Eye (tissue), 1 donor: ENCODE results near the gene CFHR5.
"Not testable (repeated sequence)": the region's sequence is repeated elsewhere in the genome, so short reads cannot be mapped to it uniquely, and the experiment has no call there.

Source experiments
- DNase-seq: peaks from one replicate; pipeline ENCODE4 v3.0.0-alpha.2; 2015

The CFHR5 gene

DNA sequence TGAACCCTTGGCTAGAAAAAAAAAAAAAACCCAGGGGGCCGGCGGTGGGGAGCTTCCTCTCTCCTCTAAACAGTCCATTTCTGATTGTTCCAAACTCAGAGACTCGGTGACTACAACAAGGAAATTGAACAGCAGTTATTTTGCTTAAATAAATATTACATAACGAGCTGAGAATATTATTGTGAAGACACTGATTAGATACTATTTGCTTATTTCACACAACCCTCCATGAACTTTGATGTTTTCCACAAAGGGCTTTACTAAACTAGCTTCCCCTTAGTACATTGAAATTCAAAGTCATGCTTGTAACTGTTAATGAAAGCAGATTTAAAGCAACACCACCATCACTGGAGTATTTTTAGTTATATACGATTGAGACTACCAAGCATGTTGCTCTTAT is at the start of gene CFHR5:
CFHR5 (plus strand) TSS at position 279 of the 400 bp plus-strand sequence; CDS start at position 388, 109 bp downstream.
- no peak for DNase-seq

DNA sequence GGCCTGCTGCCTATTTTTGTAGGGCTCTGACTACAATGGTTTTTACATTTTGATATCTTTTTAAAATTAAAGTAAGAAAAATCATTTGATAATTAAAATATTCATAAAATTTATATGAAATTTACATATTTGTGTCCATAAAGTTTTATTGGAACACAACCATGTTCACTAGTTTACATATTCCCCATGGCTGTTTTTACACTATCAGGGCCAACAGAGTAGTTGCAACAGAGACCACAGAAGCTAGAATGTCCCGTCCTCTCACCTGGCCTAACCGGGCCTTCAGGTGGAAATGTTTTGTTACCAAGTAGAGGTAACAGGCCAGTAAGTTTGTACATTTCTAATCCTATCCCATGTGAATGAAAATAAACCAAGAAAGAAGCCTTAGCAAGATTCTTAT is 44.5 kb upstream of the CFHR5 start:
- not testable (repeated sequence) for DNase-seq

DNA sequence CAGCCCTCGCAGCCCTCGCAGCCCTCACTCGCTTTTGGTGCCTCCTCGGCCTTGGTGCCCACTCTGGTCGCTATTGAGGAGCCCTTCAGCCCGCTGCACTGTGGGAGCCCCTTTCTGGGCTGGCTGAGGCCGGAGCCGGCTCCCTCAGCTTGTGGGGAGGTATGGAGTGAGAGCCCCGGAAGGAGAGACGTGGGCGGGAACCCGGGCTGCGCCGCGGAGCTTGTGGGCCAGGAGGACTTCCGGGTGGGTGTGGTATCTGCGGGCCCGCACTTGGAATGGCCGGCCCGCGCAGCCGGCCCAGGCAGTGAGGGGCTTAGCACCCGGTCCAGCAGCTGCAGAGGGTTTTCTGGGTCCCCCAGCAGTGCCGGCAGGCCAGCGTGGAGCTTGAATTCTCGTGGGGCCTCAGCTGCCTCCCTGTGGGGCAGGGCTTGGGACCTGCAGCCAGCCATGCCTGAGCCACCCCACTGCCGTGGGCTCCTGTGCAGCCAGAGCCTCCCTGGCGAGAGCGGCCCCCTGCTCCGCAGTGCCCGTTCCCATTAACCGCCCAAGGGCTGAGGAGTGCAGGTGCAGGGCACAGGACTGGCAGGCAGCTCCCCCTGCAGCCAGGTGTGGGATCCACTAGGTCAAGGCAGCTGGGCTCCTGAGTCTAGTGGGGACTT is 43.7 kb upstream of the CFHR5 start:
- DNase-seq: no peak

DNA sequence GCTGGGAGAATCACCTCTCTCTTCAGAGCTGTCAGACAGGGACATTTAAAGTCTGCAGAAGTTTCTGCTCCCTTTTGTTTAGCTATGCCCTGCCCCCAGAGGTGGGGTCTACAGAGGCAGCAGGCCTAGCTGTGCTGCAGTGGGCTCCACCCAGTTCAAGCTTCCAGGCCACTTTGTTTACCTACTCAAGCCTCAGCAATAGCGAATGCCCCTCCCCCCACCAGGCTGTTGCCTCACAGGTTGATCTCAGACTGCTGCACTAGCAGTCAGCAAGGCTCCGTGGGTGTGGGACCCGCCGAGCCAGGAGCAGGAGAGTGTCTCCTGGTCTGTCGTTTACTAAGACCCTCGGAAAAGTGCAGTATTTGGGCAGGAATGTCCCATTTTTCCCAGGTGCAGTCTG is 35.9 kb upstream of the CFHR5 start:
- DNase-seq: not testable (repeated sequence)

DNA sequence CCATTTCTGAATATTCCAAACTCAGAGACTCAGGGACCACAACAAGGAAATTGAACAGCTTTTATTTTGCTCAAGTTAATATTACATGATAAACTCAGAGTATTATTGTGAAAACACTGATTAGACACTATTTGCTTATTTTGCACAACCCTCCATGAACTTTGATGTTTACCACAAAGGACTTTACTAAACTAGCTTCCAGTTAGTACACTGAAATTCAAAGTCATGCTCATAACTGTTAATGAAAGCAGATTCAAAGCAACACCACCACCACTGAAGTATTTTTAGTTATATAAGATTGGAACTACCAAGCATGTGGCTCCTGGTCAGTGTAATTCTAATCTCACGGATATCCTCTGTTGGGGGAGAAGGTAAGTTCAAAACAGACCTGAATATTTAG is 33.8 kb upstream of the CFHR5 start, which contains the start of gene CFHR2:
CFHR2 (plus strand) TSS at position 171 of the 400 bp plus-strand sequence; CDS start at position 314, 143 bp downstream.
- not testable (repeated sequence) for DNase-seq

DNA sequence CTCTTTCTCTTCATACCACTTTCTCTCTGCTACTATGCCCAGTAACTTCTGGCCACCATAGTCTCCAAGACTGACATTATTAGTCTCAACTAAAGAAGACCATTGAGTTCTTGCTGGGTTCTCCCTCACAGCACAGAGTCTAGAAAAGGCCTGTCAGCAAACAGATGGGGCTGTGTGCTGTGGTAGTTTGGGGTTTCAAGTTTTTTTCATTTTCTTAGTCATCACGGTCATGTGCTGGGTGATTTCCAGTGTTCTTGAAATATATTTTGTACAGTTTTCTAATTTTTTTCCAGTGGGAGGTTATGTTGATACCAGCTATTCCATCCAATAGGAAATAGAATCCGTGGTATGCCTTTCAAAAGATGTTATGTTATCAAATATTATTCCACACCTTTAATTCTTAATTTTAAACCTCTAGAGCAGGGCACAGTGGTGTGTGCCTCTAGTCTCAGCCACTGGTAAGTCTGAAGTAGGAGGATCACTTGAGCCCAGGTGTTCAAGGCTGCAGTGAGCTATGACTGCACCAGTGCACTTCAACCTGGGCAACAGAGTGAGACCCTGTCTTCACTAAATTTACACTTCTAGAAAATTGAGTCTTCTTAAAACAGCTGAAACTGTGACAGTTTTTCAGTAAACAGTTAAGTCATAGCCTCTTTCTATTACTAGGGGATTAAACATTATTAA is 25.5 kb upstream of the CFHR5 start:
- DNase-seq: no peak

DNA sequence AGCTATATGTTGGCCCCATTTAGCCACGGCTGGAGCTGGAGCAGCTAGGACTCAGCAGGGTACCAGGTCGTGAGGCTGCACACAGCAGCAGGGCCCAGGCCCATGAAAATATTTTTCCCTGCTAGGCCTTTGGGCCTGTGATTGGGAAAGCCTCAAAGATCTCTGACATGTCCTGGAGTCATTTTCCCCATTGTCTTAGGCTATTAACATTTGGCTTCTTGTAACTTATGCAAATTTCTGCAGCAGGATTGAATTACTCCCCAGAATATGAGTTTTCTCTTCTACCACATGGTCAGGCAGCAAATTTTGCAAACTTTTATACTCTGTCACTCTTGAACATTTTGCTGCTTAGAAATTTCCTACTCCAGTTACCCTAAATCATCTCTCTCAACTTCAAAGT is 22.6 kb upstream of the CFHR5 start:
- DNase-seq: no peak

DNA sequence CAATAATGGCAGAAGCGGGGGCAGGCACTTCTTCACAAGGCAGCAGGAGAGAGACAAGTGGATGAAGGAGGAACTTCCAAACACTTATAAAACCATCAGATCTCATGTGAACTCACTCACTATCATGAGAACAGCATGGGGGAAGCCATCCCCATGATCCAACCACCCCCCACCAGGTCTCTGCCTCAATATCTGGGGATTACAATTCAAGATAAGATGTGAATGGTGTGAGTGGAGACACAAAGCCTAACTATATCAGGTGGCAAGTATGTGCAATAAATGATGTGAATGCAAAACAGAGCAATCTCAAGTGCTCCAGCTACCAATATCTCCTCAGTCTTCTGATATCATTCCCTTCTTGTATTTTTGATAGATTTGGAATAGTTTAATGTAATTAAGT is 21.4 kb upstream of the CFHR5 start:
- no peak for DNase-seq

DNA sequence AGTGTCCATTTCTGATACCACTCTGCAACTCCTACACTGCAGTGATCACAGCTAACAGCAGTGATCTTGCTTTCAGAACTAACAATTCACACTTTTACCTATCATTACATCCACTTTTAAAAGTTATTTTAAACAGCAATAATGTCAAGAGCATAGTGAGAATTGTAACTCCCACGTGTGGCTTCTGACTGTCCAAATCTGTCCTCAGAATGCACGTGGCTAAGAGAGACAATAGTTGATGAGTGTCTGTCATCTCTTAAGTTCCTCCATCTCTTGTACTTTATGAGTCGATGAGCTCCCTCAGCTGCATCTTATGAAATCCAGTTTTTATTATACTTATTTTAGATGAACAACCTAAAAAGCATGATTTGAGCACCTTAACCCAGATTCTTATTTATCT is 16.5 kb upstream of the CFHR5 start:
- no peak for DNase-seq

DNA sequence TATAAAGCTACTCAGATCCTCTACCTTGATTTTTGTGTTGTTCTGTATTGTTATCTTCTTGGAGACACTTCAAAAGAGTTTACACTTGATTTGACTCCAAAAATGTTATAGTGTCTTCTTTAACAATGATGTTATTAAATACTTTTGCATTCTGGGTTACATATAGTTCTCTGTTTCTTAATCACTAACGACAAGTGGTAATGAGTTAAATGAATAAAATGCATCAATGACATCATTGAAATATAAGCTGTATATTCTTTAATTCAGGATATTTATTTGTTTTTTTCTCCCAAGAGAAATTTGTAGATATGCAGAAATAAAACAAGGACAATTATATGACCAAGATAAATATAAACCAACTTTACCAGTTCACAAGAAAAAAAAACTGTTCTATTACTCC is 7.2 kb upstream of the CFHR5 start:
- no peak for DNase-seq

DNA sequence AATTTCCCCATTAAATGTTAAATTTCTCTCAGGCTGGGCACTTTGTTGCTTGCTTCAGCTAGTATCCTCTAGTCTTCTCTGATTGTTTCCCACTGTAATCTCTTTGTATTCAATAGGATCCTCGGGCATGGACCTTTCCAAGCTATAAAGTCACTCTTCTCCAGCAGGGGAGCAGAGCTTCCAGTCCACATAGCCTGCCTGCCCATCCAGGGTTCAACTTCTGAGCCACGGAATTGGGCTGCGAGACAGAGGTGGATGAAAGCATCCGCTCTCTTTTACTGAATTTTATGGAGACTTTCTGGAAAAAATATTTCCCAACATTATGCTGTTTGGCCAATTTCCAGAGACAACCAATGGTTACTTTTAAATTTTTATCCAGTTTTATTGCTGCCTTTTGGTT is 1.1 kb upstream of the CFHR5 start:
- no peak for DNase-seq

DNA sequence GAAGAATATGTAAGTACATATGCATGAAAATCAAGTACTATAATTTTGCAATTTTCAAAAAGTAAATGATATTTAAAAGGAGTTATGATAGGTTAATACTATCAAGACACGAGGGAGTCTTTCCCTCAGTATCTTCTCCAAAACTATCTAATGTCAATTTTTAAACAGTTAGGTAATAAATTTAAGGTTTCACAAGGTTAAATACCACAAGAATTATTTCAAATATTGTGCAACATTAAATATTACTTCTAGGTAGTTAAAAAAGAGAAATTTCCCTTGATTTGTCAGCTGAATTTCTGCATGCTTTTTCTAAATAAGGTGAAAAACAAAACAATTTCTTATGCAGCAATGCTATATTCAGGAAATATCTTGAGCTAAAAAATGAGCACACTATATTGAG is 3.5 kb downstream of the CFHR5 start:
- DNase-seq: no peak

DNA sequence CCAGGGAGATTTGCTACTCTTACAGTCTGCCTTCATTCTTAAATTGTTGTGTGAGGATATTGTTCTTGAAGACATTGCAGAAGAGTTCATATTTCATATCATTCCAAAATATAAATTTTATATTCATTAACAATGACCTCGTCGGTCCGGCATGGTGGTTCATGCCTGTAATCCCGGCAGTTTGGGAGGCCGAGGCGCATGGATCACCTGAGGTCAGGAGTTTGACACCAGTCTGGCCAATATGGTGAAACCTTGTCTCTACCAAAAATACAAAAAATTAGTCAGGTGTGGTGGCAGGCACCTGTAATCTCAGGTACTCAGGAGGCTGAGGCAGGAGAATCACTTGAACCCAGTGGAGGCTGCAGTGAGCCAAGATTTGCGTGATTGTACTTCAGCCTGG is 4.9 kb downstream of the CFHR5 start:
- not testable (repeated sequence) for DNase-seq

DNA sequence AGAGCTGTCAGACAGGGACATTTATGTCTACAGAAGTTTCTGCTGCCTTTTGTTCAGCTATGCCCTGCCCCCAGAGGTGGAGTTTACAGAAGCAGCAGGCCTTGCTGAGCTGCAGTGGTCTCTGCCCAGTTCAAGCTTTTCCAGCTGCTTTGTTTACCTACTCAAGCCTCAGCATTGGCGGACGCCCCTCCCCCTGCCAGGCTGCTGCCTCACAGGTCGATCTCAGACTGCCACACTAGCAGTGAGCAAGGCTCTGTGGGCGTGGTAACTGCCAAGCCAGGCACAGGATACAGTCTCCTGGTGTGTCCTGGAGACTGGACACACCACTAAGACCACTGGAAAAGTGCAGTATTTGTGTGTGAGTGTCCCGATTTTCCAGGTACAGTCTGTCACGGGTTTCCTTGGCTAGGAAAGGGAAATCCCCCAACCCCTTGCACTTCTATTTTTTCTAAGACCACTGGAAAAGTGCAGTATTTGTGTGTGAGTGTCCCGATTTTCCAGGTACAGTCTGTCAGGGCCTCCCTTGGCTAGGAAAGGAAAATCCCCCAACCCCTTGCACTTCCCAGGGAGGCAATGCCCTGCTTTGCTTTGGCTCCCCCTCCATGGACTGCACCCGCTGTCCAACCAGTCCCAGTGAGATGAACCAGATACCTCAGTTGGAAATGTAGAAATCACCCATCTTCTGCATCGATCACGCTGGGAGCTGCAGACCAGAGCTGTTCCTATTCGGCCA is 14.7 kb downstream of the CFHR5 start:
- DNase-seq: peak; percentile 34

DNA sequence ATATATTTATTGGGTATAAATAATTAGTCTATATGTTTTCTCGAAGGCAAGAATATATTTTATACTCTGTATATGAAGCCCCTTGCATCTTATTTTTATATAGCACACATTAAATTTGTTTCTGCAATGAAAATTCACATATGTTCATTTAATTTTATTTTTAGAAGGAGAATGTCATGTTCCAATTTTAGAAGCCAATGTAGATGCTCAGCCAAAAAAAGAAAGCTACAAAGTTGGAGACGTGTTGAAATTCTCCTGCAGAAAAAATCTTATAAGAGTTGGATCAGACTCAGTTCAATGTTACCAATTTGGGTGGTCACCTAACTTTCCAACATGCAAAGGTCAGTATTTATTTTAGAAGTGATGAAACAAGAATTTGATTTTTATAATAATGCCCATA is 16.6 kb downstream of the CFHR5 start:
- DNase-seq: no peak

DNA sequence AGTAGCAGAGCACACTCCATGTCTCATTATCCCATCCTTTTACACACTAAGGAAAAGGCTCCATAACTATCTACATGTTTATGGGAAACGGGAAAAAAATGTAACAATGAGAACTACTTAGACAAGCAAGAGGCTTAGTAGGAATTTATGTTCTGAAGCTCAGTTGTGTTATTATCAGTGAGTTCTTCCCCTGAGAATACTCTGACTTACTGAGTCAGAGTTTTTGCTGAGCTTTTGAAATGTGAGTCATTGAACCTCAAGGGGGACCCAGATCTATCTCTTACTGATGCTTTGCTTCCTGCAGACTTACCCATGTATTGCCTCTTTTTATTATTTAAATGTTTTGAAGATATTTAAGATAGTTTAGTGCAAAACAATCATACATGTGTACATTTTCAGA is 20.1 kb downstream of the CFHR5 start:
- no peak for DNase-seq

DNA sequence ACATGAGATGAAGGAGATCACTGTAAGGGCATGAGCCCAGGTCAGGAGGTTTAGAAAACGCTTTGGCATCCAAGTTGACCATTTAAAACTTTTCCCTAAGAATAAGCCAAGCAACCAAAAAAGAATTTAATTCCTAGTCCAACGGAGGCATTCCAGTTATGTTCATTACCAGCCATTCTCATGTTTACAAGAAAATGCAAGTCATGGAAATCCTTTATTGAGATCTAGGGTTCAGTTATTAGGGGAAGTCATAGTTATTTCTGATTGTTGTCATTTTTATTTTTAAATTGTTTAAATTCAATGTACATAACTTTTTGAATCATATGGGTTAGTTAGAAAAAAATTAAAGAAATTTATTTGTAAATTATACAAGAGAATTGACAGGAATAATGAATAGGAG is 24.5 kb downstream of the CFHR5 start:
- no peak for DNase-seq

DNA sequence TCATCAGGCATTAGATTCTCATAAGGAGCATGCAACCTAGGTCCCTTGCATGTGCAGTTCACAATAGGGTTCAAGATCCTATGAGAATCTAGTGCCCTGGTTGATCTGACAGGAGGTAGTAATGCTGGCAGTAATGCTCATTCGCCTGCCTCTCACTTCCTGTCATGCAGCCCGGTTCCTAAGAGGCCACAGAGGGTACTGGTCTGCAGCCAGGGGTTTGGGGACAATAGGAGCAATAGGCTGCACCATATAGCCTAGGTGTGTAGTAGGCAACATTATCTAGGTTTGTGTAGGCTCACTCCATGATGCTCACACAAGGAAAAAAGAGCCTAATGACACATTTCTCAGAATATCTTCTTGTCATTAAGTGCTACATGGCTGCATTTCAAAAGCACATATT is 25.8 kb downstream of the CFHR5 start:
- no peak for DNase-seq

DNA sequence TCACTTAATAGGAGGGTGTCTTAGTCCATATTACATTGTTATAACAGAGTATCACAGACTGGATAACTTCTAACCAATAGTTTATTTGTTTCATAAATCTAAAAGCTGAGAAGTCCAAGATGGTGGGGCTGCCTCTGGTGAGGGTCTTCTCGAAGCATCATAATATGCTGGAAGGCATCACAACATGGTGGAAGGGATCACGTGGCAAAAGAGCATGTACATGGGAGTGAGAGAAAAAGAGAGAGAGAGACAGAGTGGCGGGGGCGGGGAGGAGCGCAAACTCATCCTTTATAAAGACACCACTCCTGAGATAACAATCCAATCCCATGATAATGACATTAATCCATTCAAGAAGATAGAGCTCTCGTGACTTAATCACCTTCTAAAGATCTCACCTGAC is 31.5 kb downstream of the CFHR5 start:
- DNase-seq: no peak

DNA sequence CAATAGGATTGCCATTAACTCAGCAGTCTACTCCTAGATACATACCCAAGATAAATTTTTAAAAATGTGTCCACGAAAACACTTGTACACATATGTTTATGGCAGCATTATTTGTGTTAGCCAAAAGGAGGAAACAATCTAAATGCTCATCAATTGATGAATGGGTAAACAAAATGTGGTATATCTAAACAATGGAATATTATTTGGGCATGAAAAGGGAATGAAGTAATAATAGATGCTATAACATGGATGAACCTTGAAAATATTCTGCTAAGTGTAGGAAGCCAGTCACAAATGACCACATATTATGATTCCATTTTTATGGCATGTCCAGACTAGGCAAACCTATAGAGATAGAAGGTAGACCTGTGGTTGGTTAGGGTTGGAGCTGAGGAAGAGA is 34.3 kb downstream of the CFHR5 start:
- no peak for DNase-seq

DNA sequence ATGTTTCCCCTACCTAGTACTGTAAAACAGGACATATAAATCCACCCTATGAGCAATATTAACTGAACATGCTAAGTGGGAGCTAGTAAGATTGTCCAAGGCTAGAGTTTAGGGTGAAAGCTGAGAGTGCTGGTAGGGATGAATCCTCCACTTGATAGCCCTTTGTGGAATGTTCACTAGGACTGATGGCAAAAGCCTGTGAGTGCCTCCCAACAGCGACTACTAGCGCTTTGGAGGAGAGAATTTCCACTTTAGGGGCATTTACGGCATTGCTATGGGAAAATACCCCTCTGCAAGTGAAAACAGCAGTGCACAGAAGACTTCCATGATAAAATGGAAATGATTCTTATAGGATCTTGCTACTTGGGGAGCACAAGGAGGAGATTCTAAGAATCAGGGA is 35.9 kb downstream of the CFHR5 start:
- no peak for DNase-seq

DNA sequence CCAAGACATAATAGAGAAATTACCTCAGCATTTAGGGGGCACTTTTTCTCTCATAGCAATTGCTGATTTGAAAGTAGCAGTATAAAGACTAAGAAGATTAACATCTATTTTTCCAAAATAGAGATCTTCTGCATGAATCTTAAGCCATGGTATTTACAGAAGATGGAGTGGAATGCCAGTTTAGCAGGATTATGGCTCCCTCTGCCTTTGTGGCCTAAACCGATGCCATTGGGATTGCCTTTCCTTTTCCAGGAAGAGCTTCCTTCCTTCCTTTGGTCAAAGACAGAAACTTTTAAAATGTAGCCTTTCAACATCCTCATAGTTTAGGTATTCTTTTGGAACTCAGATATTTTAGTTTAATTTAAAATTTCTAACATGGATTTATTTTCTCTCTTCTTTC is 39.4 kb downstream of the CFHR5 start:
- no peak for DNase-seq

DNA sequence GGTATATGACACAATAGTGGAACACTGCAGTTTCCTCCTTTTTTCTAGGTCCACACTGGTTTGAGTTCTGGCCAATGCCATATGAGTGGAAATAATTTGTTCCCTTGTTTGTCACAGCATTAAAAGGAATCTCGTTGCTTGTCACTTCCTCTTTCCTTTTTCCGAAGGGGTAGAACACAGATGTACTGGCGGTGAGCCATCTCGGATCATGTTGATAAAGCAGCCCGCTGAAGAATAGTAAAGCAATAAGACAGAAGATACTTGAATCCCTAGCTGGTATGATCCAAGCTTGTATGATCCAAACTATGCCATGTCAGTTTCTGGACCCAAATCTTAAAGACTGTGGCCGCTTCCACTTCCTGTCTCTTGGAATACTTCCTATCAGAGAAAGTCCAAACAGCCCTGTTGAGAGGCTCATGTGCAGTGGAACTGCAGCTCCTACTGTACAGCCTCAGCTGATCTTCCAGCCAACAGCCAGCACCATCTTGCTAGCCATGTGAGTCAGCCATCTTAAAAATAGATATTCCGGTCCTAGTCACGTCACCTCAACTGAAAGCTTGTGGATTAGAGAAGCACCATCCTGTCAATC is 40.3 kb downstream of the CFHR5 start:
- DNase-seq: no peak

DNA sequence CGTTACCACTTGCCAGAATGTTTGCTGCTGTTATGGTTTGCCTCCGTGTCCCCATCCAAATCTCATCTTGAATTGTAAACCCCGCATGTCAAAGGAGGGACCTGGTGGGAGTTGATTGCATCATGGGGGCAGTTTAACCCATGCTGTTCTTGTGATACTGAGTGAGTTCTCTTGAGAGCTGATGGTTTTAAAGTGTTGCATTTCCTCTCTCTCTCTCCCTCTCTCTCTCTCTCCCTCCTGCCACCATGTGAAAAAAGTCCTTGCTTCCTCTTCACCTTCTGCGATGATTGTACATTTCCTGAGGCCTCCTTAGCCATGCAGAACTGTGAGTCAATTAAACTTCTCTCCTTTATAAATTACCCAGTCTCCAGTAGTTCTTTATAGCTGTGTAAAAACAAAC is 44.4 kb downstream of the CFHR5 start:
- DNase-seq: no peak
